ENCODE data around the gene ZNF709. TPM values are rescaled to one million over a fixed set of nuclear protein-coding genes. Genes with fewer than 3 reads are reported as not detected.

The ZNF709 gene
- 1 to 10 TPM in 1 of 4 donors, under 1 TPM in 3; 0.52 to 1.7 (median 0.61) TPM for total RNA-seq

DNA sequence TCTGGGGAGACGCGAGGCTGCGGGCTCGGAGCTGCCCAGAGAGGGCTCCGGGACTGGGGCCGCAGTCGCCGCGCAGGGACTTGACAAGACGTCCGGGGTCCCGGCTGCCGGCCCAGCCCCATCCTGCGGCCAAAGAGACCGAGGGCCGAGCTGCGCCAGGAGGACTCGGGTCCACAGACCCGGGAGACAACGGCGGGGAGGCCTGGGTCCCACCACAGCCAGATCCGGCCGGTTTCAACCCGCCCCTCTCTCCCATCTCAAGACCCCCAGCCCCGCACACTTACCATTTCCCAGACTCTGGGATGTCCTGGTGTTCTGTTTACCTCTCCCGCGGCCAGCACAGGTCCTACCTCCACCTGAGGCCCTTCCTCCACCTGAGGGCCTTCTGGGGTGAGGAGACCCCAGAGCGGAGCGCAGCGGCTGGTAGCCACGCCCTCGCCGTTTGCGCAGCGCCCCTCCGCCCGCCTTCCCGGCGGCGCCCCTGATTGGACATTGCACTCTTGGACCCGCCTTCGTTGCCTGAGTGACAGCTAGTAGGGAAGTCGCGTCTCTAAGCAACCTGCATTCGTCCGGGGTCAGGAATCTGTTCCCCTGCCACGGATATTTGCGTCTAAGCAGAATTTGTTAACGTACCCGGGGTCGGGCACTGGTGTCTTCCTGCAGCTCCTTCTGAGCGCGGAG, at the start of gene ZNF709:
TSS of gene ZNF709 (minus strand) at position 446 of the 681 bp plus-strand sequence. CDS start at position 287, 159 bp downstream.
- no peaks in the 10 kb centered on the region for H3K36me3 ChIP-seq
- H3K4me3 ChIP-seq = peak within 1 kb of the TSS; percentile 66 to 97 (median 87)
- H3K4me1 ChIP-seq = peaks cover 6 to 7% of the 10 kb centered on the region in 2 donors
- peak; percentile 78 to 83 for DNase-seq
- no peaks in the 10 kb centered on the region for H3K9me3 ChIP-seq
- H3K27ac ChIP-seq = peak within 1 kb of the TSS; percentile 62 to 74 (median 68)
- intact Hi-C loops (cut with DNase I; ENCODE audit: low total_unique reads) = no loop called here
- ATAC-seq = peak; percentile 98 to 99
- TF ChIP-seq, protein P1, sequence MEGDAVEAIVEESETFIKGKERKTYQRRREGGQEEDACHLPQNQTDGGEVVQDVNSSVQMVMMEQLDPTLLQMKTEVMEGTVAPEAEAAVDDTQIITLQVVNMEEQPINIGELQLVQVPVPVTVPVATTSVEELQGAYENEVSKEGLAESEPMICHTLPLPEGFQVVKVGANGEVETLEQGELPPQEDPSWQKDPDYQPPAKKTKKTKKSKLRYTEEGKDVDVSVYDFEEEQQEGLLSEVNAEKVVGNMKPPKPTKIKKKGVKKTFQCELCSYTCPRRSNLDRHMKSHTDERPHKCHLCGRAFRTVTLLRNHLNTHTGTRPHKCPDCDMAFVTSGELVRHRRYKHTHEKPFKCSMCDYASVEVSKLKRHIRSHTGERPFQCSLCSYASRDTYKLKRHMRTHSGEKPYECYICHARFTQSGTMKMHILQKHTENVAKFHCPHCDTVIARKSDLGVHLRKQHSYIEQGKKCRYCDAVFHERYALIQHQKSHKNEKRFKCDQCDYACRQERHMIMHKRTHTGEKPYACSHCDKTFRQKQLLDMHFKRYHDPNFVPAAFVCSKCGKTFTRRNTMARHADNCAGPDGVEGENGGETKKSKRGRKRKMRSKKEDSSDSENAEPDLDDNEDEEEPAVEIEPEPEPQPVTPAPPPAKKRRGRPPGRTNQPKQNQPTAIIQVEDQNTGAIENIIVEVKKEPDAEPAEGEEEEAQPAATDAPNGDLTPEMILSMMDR (IDR thresholded peaks at IDR 0.05 in 4 of 5, conservative IDR thresholded peaks at IDR 0.05 in 1 of 5) = no peak
- peak in 1 of 2 donors; percentile 8 for TF ChIP-seq POLR2A (IDR thresholded peaks at IDR 0.05)
- in situ Hi-C loops (cut with MboI; ENCODE audit: low sequenced_read_pairs in 4 of 4) = no loop called here
- no peaks in the 10 kb centered on the region for H3K27me3 ChIP-seq

DNA sequence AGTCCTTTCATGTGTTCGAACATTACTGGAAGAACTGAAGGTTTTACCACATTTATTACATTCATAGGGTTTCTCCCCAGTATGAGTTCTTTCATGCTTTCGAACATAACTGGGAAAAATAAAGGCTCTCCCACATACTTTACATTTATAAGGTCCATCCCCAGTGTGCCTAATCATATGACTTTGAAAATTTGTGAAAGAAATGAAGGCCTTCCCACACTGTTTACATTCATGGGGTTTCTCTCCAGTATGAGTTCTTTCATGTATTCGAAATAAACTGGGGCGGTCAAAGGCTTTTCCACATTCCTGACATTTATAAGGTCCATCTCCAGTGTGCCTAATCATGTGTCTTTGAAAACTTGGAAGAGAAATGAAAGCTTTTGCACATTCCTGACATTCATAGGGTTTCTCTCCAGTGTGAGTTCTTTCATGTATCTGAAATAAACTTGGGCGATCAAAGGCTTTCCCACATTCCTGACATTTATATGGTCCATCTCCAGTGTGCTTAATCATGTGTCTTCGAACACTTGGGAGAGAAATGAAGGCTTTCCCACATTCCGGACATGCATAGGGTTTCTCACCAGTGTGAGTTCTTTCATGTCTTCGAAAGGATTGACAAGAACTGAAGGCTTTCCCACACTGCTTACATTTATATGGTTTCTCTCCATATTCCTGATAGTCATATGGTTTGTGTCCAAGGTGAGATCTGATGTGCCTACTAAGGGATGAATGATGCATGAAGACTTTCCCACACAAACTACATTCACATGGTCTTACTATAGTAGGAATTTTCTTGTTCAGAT, 42.6 kb upstream of the ZNF709 start:
- in situ Hi-C loops (cut with MboI; ENCODE audit: low sequenced_read_pairs in 4 of 4) (no loop called here), intact Hi-C loops (cut with DNase I; ENCODE audit: low total_unique reads) (no loop called here)
- H3K9me3 ChIP-seq = peaks cover 46 to 94% (median 51%) of the 10 kb centered on the region in 3 donors
- DNase-seq = no peak
- peaks cover 22 to 88% of the 10 kb centered on the region in 2 donors for H3K36me3 ChIP-seq
- no peak for ATAC-seq
- no peak overlapping the region for H3K27ac ChIP-seq
- TF ChIP-seq, protein P1 (IDR thresholded peaks at IDR 0.05 in 4 of 5, conservative IDR thresholded peaks at IDR 0.05 in 1 of 5) = no peak
- TF ChIP-seq POLR2A (IDR thresholded peaks at IDR 0.05) = no peak
- no peaks in the 10 kb centered on the region for H3K27me3 ChIP-seq
- no peaks in the 10 kb centered on the region for H3K4me1 ChIP-seq
- H3K4me3 ChIP-seq = peak overlapping the region in 2 of 4 donors; percentile 4 to 38

DNA sequence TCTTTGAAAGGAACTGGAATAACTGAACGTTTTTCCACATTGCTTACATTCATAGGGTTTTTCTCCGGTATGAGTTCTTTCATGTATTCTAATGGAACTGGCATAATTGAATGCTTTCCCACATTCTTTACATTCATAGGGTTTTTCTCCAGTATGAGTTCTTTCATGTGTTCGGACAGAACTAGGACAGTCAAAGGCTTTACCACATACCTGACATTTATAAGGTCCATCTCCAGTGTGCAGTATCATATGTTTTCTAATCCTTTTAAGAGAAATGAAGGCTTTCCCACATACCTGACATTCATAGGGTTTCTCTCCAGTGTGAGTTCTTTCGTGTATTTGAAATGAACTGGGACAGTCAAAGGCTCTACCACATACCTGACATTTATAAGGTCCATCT, 41.9 kb upstream of the ZNF709 start:
- intact Hi-C loops (cut with DNase I; ENCODE audit: low total_unique reads) = no loop called here
- no peaks in the 10 kb centered on the region for H3K27me3 ChIP-seq
- in situ Hi-C loops (cut with MboI; ENCODE audit: low sequenced_read_pairs in 4 of 4) = no loop called here
- peaks cover 22 to 84% of the 10 kb centered on the region in 2 donors for H3K36me3 ChIP-seq
- DNase-seq = no peak
- peak overlapping the region in 1 of 4 donors; percentile 38 for H3K4me3 ChIP-seq
- TF ChIP-seq, protein P1 (IDR thresholded peaks at IDR 0.05 in 4 of 5, conservative IDR thresholded peaks at IDR 0.05 in 1 of 5) = no peak
- no peak for TF ChIP-seq POLR2A (IDR thresholded peaks at IDR 0.05)
- H3K27ac ChIP-seq = no peak overlapping the region
- no peaks in the 10 kb centered on the region for H3K4me1 ChIP-seq
- no peak for ATAC-seq
- H3K9me3 ChIP-seq = peaks cover 49 to 96% (median 58%) of the 10 kb centered on the region in 3 donors

DNA sequence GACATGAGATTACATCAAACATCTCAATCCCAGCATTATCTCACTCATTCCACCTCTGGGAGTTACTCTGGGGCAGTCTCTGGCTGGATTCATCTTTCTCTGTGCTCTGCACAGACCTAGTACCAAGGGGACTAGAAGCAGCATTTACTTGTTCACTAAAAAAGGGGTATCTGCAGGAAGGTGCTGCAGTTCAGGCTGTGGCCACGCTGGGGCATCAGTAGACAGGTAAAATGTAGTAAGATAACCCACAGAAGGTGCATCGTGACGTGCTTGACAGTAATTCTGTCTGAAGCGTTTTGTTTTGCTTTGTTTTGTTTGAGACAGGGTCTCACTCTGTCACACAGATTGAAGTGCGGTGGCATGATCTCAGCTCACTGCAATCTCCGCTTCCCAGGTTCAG, 37.4 kb upstream of the ZNF709 start:
- peaks cover 28 to 68% (median 46%) of the 10 kb centered on the region in 3 donors for H3K9me3 ChIP-seq
- H3K27me3 ChIP-seq = no peaks in the 10 kb centered on the region
- H3K4me1 ChIP-seq = no peaks in the 10 kb centered on the region
- H3K27ac ChIP-seq = no peak overlapping the region
- ATAC-seq (no peak), DNase-seq (no peak)
- in situ Hi-C loops (cut with MboI; ENCODE audit: low sequenced_read_pairs in 4 of 4) = no loop called here
- TF ChIP-seq, protein P1 (IDR thresholded peaks at IDR 0.05 in 4 of 5, conservative IDR thresholded peaks at IDR 0.05 in 1 of 5) = no peak
- no peak for TF ChIP-seq POLR2A (IDR thresholded peaks at IDR 0.05)
- no peak overlapping the region for H3K4me3 ChIP-seq
- intact Hi-C loops (cut with DNase I; ENCODE audit: low total_unique reads) = no loop called here
- H3K36me3 ChIP-seq = peaks cover 12 to 46% of the 10 kb centered on the region in 2 donors
